Naive thymus-derived CD8-positive, alpha-beta T cell (primary cell): ENCODE results near the gene SMPD4. TPM values are rescaled to one million over a fixed set of nuclear protein-coding genes. Genes with fewer than 3 reads are reported as not detected.
"Not testable (repeated sequence)": the region's sequence is repeated elsewhere in the genome, so short reads cannot be mapped to it uniquely, and the experiment has no call there.

Experiments
- ATAC-seq, 2 donors: fragments of 150-1000 bp; cut with Tn5 transposase in 1 of 2; sonication (Bioruptor Pico), chemical (Tn5 transposase) in 1 of 2; 1 replicate in 1 of 2; 2 replicates in 1 of 2; pipeline ENCODE4 v1.10.0; 2021; ENCODE audit warnings: mild to moderate bottlenecking in 2 of 2, moderate library complexity in 2 of 2
- POLR2A ChIA-PET: fragments of 350-600 bp; sonication (Branson Sonifier 250); formaldehyde crosslinking; loops from one replicate; lab custom pipeline; 2021; ENCODE audit warnings: antibody characterized with exemption; lab: Charles Lee
- DNase-seq, 10 donors: peaks; one replicate each; pipeline versions ENCODE4 v3.0.0 to v3.0.0-alpha.2; 2020 to 2022
- H3K27ac Mint-ChIP-seq, 10 donors: one replicate each; pipeline ENCODE4 v1.8.0; 2020 to 2022; ENCODE audit warnings: mild to moderate bottlenecking in 10 of 10, mixed read lengths in 10 of 10, moderate library complexity in 4 of 10, inconsistent platforms in 1 of 10
- H3K27me3 Mint-ChIP-seq, 5 donors: one replicate each; pipeline ENCODE4 v1.8.0; 2021 to 2022; ENCODE audit warnings: mixed read lengths in 5 of 5
- H3K36me3 Mint-ChIP-seq, 3 donors: one replicate each; pipeline ENCODE4 v1.8.0; 2020 to 2022; ENCODE audit warnings: mixed read lengths in 3 of 3, mild to moderate bottlenecking in 2 of 3, inconsistent platforms in 1 of 3
- H3K4me1 Mint-ChIP-seq, 4 donors: one replicate each; pipeline ENCODE4 v1.8.0; 2021 to 2022; ENCODE audit warnings: mixed read lengths in 4 of 4
- H3K4me3 Mint-ChIP-seq, 10 donors: one replicate each; pipeline ENCODE4 v1.8.0; 2020 to 2022; ENCODE audit warnings: mild to moderate bottlenecking in 10 of 10, mixed read lengths in 10 of 10, moderate library complexity in 6 of 10, inconsistent platforms in 1 of 10
- H3K9me3 Mint-ChIP-seq, 9 donors: one replicate each; pipeline ENCODE4 v1.8.0; 2020 to 2022; ENCODE audit warnings: mixed read lengths in 9 of 9, mild to moderate bottlenecking in 3 of 9, inconsistent platforms in 1 of 9, moderate library complexity in 1 of 9
- polyA plus RNA-seq, 3 donors: library from polyadenylated mRNA; unstranded; fragments of 300-500 nt; fragmentation: Illumina TruSeq; gene quantifications; one replicate each; pipeline ENCODE4 v1.2.3, GENCODE V29; 2021
- total RNA-seq, 8 experiments: library from RNA in 2 of 8; stranded (reverse) in 2 of 8; gene quantifications; one replicate each; pipeline ENCODE4 v1.2.3 and lab custom pipeline; 2021 to 2026

SMPD4 gene, protein sequence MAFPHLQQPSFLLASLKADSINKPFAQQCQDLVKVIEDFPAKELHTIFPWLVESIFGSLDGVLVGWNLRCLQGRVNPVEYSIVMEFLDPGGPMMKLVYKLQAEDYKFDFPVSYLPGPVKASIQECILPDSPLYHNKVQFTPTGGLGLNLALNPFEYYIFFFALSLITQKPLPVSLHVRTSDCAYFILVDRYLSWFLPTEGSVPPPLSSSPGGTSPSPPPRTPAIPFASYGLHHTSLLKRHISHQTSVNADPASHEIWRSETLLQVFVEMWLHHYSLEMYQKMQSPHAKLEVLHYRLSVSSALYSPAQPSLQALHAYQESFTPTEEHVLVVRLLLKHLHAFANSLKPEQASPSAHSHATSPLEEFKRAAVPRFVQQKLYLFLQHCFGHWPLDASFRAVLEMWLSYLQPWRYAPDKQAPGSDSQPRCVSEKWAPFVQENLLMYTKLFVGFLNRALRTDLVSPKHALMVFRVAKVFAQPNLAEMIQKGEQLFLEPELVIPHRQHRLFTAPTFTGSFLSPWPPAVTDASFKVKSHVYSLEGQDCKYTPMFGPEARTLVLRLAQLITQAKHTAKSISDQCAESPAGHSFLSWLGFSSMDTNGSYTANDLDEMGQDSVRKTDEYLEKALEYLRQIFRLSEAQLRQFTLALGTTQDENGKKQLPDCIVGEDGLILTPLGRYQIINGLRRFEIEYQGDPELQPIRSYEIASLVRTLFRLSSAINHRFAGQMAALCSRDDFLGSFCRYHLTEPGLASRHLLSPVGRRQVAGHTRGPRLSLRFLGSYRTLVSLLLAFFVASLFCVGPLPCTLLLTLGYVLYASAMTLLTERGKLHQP
- total RNA-seq, result 10 to 100 TPM; 55.8 to 62.2 TPM
- polyA plus RNA-seq, result 10 to 100 TPM; 21.9 to 44.4 (median 35.4) TPM
- total RNA-seq (lab: John Stamatoyannopoulos, UW), result 74.4 to 113 (median 92.4) reads per million in 6 experiments

DNA sequence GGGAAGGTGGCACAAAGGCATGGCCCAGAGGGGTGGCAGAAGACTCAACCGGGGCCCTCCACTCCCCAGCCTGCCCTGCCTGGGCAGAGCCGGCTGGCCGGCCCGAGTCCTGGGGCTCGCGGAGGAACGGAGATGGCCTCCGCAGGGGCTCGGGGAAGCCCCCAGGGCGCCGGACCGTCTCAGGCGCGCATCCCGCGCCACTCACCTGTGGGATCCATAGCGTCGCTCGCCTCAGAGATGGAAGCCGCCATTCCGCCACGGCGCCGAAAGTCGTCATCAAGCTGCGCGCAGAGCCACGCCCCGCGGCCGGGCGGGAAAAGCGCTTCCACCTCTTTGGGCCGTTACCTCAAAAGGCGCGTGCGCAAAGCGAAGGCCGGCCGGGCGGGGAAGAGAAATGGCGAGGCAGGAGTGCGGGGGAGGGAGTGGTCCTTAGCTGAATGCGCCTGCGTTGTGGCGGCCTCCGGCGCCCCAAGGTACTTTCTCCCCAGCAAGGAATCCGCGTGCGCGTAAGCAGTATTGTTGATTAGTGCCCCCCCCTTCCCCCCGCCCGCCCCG lies at the start of gene SMPD4:
Gene SMPD4 (minus strand): TSS at position 278 of the 555 bp plus-strand sequence. CDS start 5,010 bp downstream, outside the sequence.
- DNase-seq (peak; percentile 95 to 99 (median 98)), ATAC-seq (peak; percentile 76 to 77)
- Mint-ChIP-seq H3K27ac (peak within 1 kb of the TSS; percentile 85 to 99 (median 96)), H3K4me3 (peak within 1 kb of the TSS; percentile 87 to 95 (median 91)), H3K4me1 (peaks cover 5 to 43% (median 35%) of the 10 kb centered on the region in 4 donors), H3K27me3 (no peaks in the 10 kb centered on the region), H3K36me3 (peaks cover 0 to 11% (median 0%) of the 10 kb centered on the region in 3 donors), H3K9me3 (no peaks in the 10 kb centered on the region)
- POLR2A ChIA-PET, result interaction anchor here (0.7 to 3.1 kb wide), 6 partner anchors 36 to 192 kb away, joined by 3 to 60 read pairs (median 4); partner anchors contain the start of genes CCDC74B and IMP4

DNA sequence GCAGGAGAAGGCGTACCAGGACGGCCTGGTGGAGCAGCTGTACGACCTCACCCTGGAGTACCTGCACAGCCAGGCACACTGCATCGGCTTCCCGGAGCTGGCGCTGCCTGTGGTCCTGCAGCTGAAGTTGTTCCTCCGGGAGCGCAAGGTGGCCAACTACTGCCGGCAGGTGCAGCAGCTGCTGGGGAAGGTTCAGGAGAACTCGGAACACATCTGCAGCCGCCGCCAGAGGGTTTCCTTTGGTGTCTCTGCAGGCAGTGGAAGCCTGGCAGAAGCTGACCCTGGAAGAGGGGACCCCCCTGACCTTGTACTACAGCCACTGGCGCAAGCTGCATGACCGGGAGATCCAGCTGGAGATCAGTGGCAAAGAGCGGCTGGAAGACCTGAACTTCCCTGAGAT lies 49.5 kb upstream of the SMPD4 start:
- POLR2A ChIA-PET, result interaction anchor here (0.6 kb wide), 1 partner anchor 874 kb away, joined by 4 read pairs; the partner anchor contains the start of gene PLEKHB2
- not testable (repeated sequence) for ATAC-seq

DNA sequence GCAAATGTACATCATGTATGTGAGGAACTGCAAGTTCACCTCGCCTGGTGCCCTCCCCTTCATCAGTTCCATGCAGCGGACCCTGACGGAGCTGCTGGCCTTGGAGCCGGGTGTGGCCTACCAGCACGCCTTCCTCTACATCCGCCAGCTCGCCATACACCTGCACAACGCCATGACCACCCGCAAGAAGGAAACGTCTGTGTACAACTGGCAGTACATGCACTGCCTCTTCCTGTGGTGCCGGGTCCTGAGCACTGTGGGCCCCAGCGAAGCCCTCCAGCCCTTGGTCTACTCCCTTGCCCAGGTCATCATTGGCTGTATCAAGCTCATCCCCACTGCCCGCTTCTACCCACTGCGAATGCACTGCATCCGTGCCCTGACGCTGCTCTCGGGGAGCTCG lies 49.0 kb upstream of the SMPD4 start:
- not testable (repeated sequence) for H3K27ac Mint-ChIP-seq, H3K36me3 Mint-ChIP-seq, H3K9me3 Mint-ChIP-seq, H3K4me3 Mint-ChIP-seq, DNase-seq, ATAC-seq, H3K4me1 Mint-ChIP-seq
- H3K27me3 Mint-ChIP-seq, result peaks cover 2 to 21% (median 11%) of the 10 kb centered on the region in 5 donors
- POLR2A ChIA-PET, result interaction anchor here (0.6 kb wide), 1 partner anchor 875 kb away, joined by 4 read pairs; the partner anchor contains the start of gene PLEKHB2

More for the DNA sequence above, 49.5 kb upstream of the SMPD4 start:
- not testable (repeated sequence) for H3K36me3 Mint-ChIP-seq, H3K4me3 Mint-ChIP-seq, H3K4me1 Mint-ChIP-seq, DNase-seq, H3K27ac Mint-ChIP-seq, H3K9me3 Mint-ChIP-seq
- peaks cover 2 to 21% (median 11%) of the 10 kb centered on the region in 5 donors for H3K27me3 Mint-ChIP-seq

DNA sequence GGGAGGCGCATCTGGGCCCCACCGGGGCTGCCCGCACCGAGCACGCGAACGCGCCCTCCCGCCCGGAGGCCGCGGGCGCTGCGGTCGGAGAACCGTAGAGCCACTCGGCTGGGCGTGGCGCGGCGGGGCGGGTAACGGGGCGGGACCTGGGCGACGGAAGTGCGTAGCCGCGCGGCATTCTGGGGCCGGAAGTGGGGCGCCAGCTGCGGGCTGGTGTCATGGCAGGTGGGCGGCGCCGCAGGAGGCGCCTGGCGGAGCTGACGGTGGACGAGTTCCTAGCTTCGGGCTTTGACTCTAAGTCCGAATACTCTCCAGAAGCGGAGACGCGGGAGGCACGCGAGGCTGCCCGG lies 47.7 kb upstream of the SMPD4 start:
- H3K9me3 Mint-ChIP-seq, H3K27ac Mint-ChIP-seq, POLR2A ChIA-PET, H3K4me1 Mint-ChIP-seq, H3K36me3 Mint-ChIP-seq: not testable (repeated sequence)
- peak in 5 of 10 donors; percentile 12 to 38 (median 30) for DNase-seq
- peak overlapping the region in 4 of 10 donors; percentile 34 to 52 (median 38) for H3K4me3 Mint-ChIP-seq
- H3K27me3 Mint-ChIP-seq, result peaks cover 1 to 21% (median 11%) of the 10 kb centered on the region in 5 donors
- ATAC-seq, result peak in 1 of 2 donors; percentile 52

DNA sequence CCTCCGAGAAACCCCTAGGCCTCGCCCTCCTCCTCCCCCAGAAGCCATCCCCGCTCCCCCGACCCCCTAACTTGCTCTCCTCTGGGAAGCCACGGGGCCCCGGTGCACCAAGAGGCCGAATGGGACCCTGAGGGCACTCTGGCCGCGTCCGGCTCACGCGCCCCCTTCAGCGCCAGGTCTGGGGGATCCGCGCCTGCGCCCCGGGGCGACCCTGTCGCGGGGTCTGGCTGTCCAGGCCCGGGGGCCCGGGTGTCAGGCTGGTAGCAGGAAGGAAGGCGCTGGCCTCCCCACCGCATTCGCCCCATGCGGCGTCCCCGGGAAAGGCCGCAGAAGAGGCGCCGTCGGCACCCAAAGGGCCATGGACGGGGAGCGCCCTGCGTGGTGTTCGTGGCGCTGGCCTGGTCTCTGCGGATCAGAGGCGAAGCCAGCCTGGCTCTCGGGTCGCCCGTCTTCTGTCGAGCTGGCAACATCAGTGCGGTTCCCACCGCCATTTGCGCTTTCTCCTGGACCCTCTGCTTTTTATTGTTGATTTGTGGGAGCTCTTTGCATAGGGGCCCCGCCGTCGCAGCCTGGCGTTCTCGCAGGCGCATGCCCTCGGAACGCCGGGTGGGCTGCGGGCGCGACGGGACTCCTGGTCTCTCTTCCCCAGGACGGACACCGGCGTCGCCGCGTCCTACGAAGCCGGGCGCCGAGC lies 47.2 kb upstream of the SMPD4 start:
- ATAC-seq, H3K36me3 Mint-ChIP-seq, DNase-seq, H3K27ac Mint-ChIP-seq, H3K4me1 Mint-ChIP-seq, H3K9me3 Mint-ChIP-seq, H3K4me3 Mint-ChIP-seq, POLR2A ChIA-PET: not testable (repeated sequence)
- peaks cover 0 to 22% (median 11%) of the 10 kb centered on the region in 5 donors for H3K27me3 Mint-ChIP-seq

DNA sequence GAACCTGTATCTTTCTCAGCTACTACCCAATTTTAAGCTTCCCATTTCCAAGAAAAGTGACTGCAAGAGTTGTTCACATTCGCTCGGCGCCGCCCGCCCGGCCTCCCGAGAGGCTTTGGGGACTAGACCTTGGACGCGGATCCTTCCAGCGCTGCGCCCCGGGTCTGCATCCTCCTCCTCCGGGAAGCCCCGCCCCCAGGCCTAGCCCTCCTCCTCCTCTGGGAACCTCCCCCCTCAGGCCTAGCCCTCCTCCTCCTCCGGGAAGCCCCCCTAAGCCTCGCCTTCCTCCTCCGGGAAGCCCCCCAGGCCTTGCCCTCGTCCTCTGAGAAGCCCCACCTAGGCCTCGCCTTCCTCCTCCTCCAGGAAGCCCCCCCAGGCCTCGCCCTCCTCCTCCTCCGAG lies 46.6 kb upstream of the SMPD4 start:
- POLR2A ChIA-PET, ATAC-seq, H3K4me1 Mint-ChIP-seq, DNase-seq, H3K4me3 Mint-ChIP-seq, H3K9me3 Mint-ChIP-seq, H3K27ac Mint-ChIP-seq, H3K36me3 Mint-ChIP-seq: not testable (repeated sequence)
- peaks cover 0 to 22% (median 11%) of the 10 kb centered on the region in 5 donors for H3K27me3 Mint-ChIP-seq

DNA sequence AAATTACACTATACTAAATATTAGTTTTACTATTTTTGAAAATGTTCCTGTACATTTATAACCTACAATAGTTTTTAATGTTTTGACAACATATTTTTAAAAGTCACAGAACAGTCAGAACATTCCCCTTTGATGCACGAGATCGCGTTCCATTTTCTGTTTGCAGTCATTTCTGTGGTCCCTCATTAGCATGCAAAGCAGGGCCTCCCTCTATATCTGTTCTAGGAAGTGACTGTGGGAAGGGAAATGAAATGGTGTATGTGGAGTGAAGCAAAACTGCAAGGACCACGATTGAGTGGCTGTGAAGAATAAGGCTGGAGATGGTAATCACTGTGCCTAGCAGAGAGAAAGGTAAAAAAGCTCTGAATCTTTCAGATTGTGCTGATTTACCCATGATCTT lies 41.1 kb upstream of the SMPD4 start:
- H3K9me3 Mint-ChIP-seq, H3K27ac Mint-ChIP-seq, DNase-seq, H3K36me3 Mint-ChIP-seq, H3K4me1 Mint-ChIP-seq, POLR2A ChIA-PET, H3K4me3 Mint-ChIP-seq, ATAC-seq: not testable (repeated sequence)
- H3K27me3 Mint-ChIP-seq, result peaks cover 0 to 26% (median 7%) of the 10 kb centered on the region in 5 donors

DNA sequence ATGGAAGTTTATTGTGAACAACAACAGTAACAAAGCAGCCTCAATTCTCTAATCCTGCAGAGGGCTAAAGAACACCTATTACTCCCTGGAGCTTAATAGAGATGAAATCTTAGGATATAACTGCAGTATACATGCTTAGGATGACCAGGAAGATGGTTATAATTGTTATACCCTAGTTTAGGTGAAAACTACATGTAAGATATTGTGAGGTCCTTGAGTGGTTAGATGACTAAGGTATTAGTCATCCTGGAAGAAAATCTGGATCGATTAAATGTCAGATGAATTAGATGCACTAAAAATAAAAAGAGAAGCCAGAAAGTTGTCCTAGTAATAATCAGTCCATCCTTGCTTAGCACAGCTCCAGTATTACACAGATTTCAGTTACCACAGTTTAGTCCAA lies 39.1 kb upstream of the SMPD4 start:
- H3K27ac Mint-ChIP-seq, H3K9me3 Mint-ChIP-seq, H3K4me1 Mint-ChIP-seq, H3K36me3 Mint-ChIP-seq, ATAC-seq, DNase-seq, POLR2A ChIA-PET, H3K4me3 Mint-ChIP-seq: not testable (repeated sequence)
- peaks cover 10 to 29% (median 16%) of the 10 kb centered on the region in 5 donors for H3K27me3 Mint-ChIP-seq

DNA sequence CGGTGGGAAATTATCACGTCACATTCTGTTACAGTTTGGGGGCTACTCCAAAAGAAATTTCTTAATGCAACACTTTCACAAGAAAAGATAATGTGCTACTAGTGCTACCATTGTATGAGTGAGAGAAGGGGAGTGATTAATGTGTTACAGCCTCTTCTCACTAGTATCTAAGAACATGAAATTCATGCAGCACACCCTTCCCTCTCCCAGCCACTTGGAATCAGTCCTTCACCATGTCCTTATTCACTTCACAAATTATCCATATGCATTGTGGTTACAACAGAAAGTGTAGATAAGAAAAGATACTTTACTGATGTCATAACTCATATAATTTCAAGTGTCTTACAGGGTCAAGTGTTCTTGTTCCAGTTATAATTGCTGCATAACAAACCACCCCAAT lies 37.7 kb upstream of the SMPD4 start:
- POLR2A ChIA-PET, result not testable (repeated sequence)

DNA sequence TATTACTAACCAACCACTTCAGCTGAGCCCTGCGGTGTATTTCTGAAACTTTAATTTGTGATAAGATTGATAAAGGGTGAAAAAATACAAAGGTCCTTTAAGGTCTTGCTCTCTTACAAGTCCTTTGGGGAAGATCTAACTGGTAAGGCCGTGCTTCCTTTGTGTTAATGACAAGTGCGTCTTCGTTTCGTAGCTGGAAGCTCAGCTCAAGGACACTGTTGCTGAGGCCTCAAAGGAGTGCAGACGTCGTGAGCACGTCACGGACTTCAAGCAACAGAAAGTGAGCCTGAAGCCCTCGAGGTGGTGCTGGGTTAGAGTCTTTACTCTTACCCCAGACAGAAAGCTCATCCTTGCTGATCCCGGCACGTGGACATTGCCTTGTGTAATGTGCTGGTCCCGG lies 25.6 kb upstream of the SMPD4 start:
- H3K36me3 Mint-ChIP-seq, H3K4me1 Mint-ChIP-seq, ATAC-seq, H3K27ac Mint-ChIP-seq, H3K9me3 Mint-ChIP-seq, DNase-seq, H3K27me3 Mint-ChIP-seq, H3K4me3 Mint-ChIP-seq, POLR2A ChIA-PET: not testable (repeated sequence)

More for the DNA sequence above, 37.7 kb upstream of the SMPD4 start:
- H3K9me3 Mint-ChIP-seq, DNase-seq, ATAC-seq, H3K4me3 Mint-ChIP-seq, H3K4me1 Mint-ChIP-seq, H3K27ac Mint-ChIP-seq, H3K36me3 Mint-ChIP-seq: not testable (repeated sequence)
- peaks cover 10 to 35% (median 18%) of the 10 kb centered on the region in 5 donors for H3K27me3 Mint-ChIP-seq

DNA sequence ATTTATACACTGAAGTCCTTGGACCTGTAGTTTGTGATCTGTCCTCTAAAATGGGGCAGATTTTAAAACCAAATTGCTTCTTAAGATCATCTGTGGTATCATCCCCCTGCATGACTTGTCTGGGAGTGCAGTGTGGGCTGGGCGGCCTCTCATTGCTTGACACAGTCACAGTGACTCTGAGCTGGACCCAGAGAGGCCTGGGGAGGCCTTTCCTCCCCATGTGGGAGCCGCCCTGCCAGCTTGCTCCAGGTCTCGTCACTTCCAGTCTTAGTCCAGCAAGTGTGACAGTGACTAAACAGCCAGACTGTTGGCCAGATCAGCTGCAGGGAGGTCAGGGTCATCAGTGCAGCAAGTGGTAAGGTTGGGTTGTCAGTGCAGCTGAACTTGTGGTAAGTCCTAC lies 21.7 kb upstream of the SMPD4 start:
- H3K36me3 Mint-ChIP-seq, DNase-seq, H3K9me3 Mint-ChIP-seq, H3K27ac Mint-ChIP-seq, ATAC-seq, H3K4me1 Mint-ChIP-seq, H3K27me3 Mint-ChIP-seq, H3K4me3 Mint-ChIP-seq, POLR2A ChIA-PET: not testable (repeated sequence)

DNA sequence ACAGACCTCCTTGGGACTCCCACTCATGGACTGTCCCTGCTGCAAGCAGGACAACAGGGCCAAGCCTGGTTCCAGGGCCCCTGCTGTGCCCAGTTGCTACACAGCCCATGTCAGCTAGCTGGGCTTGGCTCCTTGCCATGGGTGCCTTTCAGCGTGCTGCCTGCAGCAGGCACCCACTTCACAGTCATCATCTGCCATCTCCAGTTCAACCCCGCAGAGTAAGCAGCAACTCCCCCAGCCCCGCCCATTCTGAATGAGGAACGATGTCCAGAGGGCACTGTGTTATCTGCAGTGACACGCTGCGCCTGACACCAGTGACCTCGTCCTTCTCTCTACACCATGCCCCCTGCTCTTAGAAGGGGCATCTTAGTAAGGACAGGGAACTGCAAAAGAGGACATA lies 21.1 kb upstream of the SMPD4 start:
- H3K4me1 Mint-ChIP-seq, H3K4me3 Mint-ChIP-seq, ATAC-seq, H3K9me3 Mint-ChIP-seq, POLR2A ChIA-PET, H3K36me3 Mint-ChIP-seq, DNase-seq, H3K27ac Mint-ChIP-seq, H3K27me3 Mint-ChIP-seq: not testable (repeated sequence)
